ENCODE results near the gene SND1. TPM values are rescaled to one million over a fixed set of nuclear protein-coding genes. Genes with fewer than 3 reads are reported as not detected.

The SND1 gene
- total and polyA plus RNA-seq, 12 donors = 58.9 to 266 (median 132) TPM

DNA sequence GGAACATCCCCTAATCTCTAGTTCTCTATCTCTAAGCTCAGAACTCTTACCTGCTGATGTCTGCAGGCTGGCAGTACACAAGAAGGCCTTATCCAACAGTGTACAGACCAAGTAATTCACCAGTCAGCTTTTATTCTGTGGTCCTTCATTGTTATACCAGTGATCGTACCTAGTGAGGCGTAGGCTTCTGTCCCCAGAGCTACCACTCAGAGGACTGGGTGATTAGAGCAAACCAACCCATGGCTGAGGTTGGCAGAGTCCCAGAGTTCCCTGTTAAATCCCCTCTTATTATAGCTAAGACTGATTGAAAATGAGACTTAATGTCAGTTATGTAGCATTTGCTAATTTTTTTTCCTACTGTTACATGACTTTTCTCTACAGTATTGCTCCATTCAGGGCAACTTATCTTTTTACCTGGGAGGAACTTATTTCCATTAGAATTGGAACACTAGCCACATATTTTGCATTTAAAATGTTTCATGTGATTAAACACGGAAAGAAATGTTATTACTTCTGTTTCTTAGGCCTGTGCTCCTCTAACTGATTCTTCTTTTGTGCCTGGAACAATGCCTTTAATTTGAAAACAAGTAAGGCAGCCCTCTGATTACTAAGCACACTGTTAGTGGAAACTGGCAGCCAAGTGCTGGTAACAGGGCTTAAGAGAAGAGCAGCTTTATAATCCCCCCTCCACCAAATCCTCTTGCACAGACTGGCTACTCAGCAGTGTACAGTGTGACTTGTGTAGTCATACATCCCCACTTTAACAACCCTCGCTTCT lies 252.1 kb downstream of the SND1 start:
- no peak for DNase-seq
- no peaks in the 10 kb centered on the region for H3K36me3 ChIP-seq (replicated peaks in 1 of 2)

DNA sequence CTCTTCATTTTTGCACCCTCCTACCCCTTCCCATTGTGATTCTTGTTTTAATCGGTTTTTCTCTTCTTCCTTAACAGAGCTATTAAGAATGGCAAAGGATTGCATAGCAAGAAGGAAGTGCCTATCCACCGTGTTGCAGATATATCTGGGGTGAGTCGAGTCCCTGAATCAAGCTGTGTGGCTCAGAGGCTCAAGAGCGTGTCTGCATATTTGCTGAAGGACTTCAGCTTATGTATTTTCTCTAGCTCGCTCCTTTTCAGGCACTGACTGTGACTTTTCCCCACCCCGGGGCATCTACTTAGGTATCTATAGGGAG lies 252.6 kb downstream of the SND1 start:
- no peak for DNase-seq
- Histone ChIP-seq H3K27ac (no peak overlapping the region), H3K4me3 (no peak overlapping the region), H3K36me3 (replicated peaks in 1 of 2) (no peaks in the 10 kb centered on the region), H3K27me3 (no peaks in the 10 kb centered on the region), H3K9me3 (replicated peaks in 1 of 3) (no peaks in the 10 kb centered on the region), H3K4me1 (replicated peaks in 1 of 2) (peaks cover 7 to 48% of the 10 kb centered on the region in 2 donors)
- no peak for TF ChIP-seq POLR2A (IDR thresholded peaks at IDR 0.05)
- TF ChIP-seq, protein P1, sequence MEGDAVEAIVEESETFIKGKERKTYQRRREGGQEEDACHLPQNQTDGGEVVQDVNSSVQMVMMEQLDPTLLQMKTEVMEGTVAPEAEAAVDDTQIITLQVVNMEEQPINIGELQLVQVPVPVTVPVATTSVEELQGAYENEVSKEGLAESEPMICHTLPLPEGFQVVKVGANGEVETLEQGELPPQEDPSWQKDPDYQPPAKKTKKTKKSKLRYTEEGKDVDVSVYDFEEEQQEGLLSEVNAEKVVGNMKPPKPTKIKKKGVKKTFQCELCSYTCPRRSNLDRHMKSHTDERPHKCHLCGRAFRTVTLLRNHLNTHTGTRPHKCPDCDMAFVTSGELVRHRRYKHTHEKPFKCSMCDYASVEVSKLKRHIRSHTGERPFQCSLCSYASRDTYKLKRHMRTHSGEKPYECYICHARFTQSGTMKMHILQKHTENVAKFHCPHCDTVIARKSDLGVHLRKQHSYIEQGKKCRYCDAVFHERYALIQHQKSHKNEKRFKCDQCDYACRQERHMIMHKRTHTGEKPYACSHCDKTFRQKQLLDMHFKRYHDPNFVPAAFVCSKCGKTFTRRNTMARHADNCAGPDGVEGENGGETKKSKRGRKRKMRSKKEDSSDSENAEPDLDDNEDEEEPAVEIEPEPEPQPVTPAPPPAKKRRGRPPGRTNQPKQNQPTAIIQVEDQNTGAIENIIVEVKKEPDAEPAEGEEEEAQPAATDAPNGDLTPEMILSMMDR (IDR thresholded peaks at IDR 0.05) = no peak
- intact Hi-C loops (cut with DNase I) = no loop called here
- WGBS, 4 donors = 81 to 90% (median 83%) methylated on average over 6 of the region's 6 CpGs

More for the DNA sequence above, 252.1 kb downstream of the SND1 start:
- intact Hi-C loops (cut with DNase I) = no loop called here
- H3K4me1 ChIP-seq (replicated peaks in 1 of 2) = peaks cover 7 to 45% of the 10 kb centered on the region in 2 donors
- H3K4me3 ChIP-seq = no peak overlapping the region
- H3K9me3 ChIP-seq (replicated peaks in 1 of 3) = no peaks in the 10 kb centered on the region
- TF ChIP-seq POLR2A (IDR thresholded peaks at IDR 0.05) = no peak
- TF ChIP-seq, protein P1 (IDR thresholded peaks at IDR 0.05) = no peak
- no peak overlapping the region for H3K27ac ChIP-seq
- H3K27me3 ChIP-seq = no peaks in the 10 kb centered on the region
- 89 to 94% (median 92%) methylated on average over 4 of the region's 4 CpGs for WGBS, 4 donors

DNA sequence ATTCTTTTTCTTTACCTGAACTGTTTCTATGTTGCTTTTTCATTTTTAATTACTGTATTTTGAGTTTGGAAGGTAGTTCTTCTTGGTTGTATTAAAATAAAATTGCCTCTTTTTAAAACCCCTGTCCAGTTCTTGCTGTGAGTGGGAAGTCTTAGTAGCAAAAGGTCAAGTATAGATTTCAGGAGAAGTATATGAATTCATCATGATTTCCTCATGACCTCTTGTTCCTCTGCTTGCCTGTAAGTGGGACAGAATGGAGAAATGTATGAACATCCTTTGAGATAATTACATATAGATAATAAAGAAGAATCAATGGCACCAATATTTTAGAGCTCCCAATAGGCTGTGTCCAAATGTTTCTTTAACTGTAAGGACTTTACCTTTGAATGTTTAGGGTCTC lies 253.0 kb downstream of the SND1 start:
- Histone ChIP-seq H3K4me1 (replicated peaks in 1 of 2) (peaks cover 7 to 51% of the 10 kb centered on the region in 2 donors), H3K36me3 (replicated peaks in 1 of 2) (no peaks in the 10 kb centered on the region), H3K9me3 (replicated peaks in 1 of 3) (no peaks in the 10 kb centered on the region), H3K27ac (no peak overlapping the region), H3K4me3 (no peak overlapping the region), H3K27me3 (no peaks in the 10 kb centered on the region)
- intact Hi-C loops (cut with DNase I) = no loop called here
- TF ChIP-seq, protein P1 (IDR thresholded peaks at IDR 0.05) = no peak
- TF ChIP-seq POLR2A (IDR thresholded peaks at IDR 0.05) = no peak
- DNase-seq = no peak

DNA sequence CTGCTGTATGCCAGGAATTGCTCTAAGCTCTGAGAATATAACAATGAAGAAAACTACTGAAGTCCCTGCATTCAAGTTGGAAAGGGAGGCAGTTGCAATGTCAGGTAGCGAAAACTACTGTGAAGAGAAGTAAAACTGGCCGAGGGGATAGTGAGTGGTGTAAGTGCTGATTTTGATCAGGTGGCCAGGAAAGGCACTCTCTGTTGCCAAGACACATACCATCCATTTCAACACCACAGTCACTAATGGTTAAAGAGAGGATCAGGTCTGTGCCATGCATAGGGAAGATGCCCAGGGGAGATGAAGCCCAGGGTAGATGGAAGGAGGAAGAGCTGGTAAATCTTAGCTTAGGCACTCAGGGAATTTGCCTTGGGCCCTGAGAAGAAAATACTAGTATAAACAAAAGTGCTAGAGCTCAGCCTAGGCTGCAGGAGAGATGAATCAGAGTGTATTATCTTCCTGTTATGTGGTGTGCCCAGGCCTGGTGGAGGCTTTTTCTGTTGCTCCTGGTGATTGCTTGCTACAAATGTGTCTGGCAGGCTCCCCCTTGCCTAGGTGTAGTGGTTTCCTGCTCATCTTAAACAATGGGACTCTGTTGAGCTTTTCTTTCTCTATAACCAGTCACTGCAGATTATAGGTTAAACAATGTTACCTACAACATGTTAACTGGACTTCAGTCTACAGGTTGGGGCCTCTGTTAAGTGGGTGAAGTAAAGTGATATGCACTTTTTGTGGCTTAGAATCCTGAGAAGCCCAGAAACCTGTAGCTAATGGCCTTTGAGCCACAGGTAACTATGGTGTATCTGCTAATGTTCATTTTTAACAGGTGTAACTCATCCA lies 253.7 kb downstream of the SND1 start:
- intact Hi-C loops (cut with DNase I) = no loop called here
- Histone ChIP-seq H3K36me3 (replicated peaks in 1 of 2) (no peaks in the 10 kb centered on the region), H3K27ac (peak overlapping the region in 1 of 5 donors; percentile 6), H3K4me1 (replicated peaks in 1 of 2) (peaks cover 7 to 50% of the 10 kb centered on the region in 2 donors), H3K27me3 (no peaks in the 10 kb centered on the region), H3K4me3 (no peak overlapping the region), H3K9me3 (replicated peaks in 1 of 3) (no peaks in the 10 kb centered on the region)
- DNase-seq = no peak
- WGBS, 4 donors = 87 to 98% (median 88%) methylated on average over 2 of the region's 2 CpGs
- TF ChIP-seq, protein P1 (IDR thresholded peaks at IDR 0.05) = no peak
- no peak for TF ChIP-seq POLR2A (IDR thresholded peaks at IDR 0.05)
